ENCODE data around the gene KLHDC7B. TPM values are rescaled to one million over a fixed set of nuclear protein-coding genes. Genes with fewer than 3 reads are reported as not detected.
"Not testable (repeated sequence)": the region's sequence is repeated elsewhere in the genome, so short reads cannot be mapped to it uniquely, and the experiment has no call there.

The KLHDC7B gene
- total RNA-seq, 4 donors from 2014 or later, result 0.90 TPM; not detected in 3

DNA sequence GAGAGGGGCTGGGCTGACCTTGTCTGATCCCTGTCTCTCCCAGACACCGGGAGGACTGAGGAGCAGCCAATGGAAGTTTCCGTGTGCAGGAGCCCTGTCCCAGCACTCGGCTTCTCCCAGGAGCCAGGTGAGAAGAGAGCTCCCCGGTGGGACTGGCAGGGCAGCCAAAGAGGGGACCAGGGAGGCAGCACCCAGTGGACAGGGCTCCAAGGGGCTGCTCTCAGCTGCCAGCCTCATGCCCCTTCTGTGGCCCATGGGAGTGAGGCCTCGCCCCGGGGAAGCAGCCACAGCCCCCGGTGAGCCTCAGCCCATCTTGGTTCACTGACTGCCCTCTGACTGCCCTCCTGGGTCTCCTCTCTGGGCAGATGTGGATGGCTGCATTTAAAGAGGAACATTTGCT lies 27.1 kb upstream of the KLHDC7B start:
- H3K4me1 ChIP-seq, result peaks cover 0 to under 1% (median 0%) of the 10 kb centered on the region in 4 donors
- no peak for TF ChIP-seq EP300 (IDR thresholded peaks at IDR 0.05)
- no peak for TF ChIP-seq CTCF (IDR thresholded peaks at IDR 0.05)
- no peak for TF ChIP-seq POLR2A (IDR thresholded peaks at IDR 0.05)
- peaks cover 0 to 90% (median 52%) of the 10 kb centered on the region in 3 donors for H3K36me3 ChIP-seq
- H3K27ac ChIP-seq, result no peak overlapping the region
- H3K9me3 ChIP-seq, result no peaks in the 10 kb centered on the region
- no peak for DNase-seq (ENCODE audit: low spot score in 2 of 2)
- H3K4me3 ChIP-seq, result no peak overlapping the region
- 83 to 93% methylated on average over 7 of the region's 7 CpGs for WGBS, 2 donors
- no peaks in the 10 kb centered on the region for H3K27me3 ChIP-seq

- Histone ChIP-seq H3K4me1 (peaks cover 0 to 6% (median 4%) of the 10 kb centered on the region in 4 donors), H3K27me3 (no peaks in the 10 kb centered on the region), H3K9me3 (no peaks in the 10 kb centered on the region), H3K4me3 (no peak overlapping the region), H3K27ac (no peak overlapping the region), H3K36me3 (peaks cover 0 to 95% (median 54%) of the 10 kb centered on the region in 3 donors)
- 89 to 95% methylated on average over 4 to 8 of the region's 8 CpGs for WGBS, 2 donors
- DNase-seq (ENCODE audit: low spot score in 2 of 2), result no peak
- TF ChIP-seq CTCF (IDR thresholded peaks at IDR 0.05), result no peak
- no peak for TF ChIP-seq POLR2A (IDR thresholded peaks at IDR 0.05)
- TF ChIP-seq EP300 (IDR thresholded peaks at IDR 0.05), result no peak
These were observed 26.5 kb upstream of the KLHDC7B start for GRCh38 chr22:50519151-50519550.

DNA sequence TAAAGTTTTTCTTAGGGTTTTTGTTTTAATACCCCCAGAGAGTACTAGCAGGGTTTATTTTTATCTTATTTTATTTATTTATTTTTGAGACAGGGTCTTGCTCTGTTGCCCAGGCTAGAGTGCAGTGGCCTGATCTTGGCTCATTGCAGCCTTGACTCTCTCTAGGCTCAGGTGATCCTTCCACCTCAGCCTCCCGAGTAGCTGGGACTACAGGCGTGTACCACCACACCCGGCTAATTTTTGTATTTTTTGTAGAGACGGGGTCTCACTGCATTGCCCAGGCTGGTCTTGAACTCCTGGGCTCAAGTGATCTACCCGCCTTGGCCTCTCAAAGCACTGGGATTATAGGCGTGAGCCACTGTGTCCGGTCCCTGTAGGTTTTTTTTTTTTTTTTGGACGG lies 25.5 kb upstream of the KLHDC7B start:
- Histone ChIP-seq H3K4me1 (peaks cover 0 to 16% (median 10%) of the 10 kb centered on the region in 4 donors), H3K36me3 (peaks cover 0 to 87% (median 54%) of the 10 kb centered on the region in 3 donors)
- not testable (repeated sequence) for H3K4me3 ChIP-seq; H3K27ac ChIP-seq; DNase-seq (ENCODE audit: low spot score in 2 of 2); H3K27me3 ChIP-seq; H3K9me3 ChIP-seq
- WGBS, 2 donors, result 98 to 100% methylated on average over 8 of the region's 8 CpGs

- Histone ChIP-seq H3K27me3 (no peaks in the 10 kb centered on the region), H3K27ac (no peak overlapping the region), H3K4me3 (no peak overlapping the region), H3K9me3 (no peaks in the 10 kb centered on the region), H3K36me3 (peaks cover 0 to 82% (median 54%) of the 10 kb centered on the region in 3 donors), H3K4me1 (peaks cover 0 to 16% (median 10%) of the 10 kb centered on the region in 4 donors)
- no peak for DNase-seq (ENCODE audit: low spot score in 2 of 2)
- TF ChIP-seq POLR2A (IDR thresholded peaks at IDR 0.05) (no peak), CTCF (IDR thresholded peaks at IDR 0.05) (no peak), EP300 (IDR thresholded peaks at IDR 0.05) (no peak)
- 90 to 95% methylated on average over 13 of the region's 13 CpGs for WGBS, 2 donors
These were observed 24.8 kb upstream of the KLHDC7B start for GRCh38 chr22:50520826-50521453.

DNA sequence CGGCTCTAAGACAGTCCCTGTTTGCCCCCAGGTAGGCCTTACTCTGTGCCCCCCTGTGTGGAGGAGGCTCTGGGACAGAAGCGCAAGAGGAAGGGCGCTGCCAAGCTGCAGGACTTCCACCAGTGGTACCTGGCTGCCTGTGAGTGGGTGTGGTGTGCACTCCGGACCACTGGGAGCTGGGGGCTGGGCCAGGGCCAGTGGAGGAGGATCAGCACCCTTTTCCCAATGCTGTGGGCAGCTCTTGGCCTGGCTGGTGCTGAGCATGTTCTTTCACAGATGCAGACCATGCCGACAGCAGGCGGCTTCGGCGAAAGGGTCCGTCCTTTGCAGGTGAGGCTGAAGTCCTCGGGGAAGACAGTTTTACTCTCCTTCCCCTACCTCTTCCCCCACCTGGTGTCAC lies 24.0 kb upstream of the KLHDC7B start:
- peaks cover 0 to 23% (median 15%) of the 10 kb centered on the region in 4 donors for H3K4me1 ChIP-seq
- 97% methylated on average over 9 to 10 of the region's 10 CpGs for WGBS, 2 donors
- H3K27ac ChIP-seq, result no peak overlapping the region
- DNase-seq (ENCODE audit: low spot score in 2 of 2), result no peak
- no peak for TF ChIP-seq POLR2A (IDR thresholded peaks at IDR 0.05)
- TF ChIP-seq EP300 (IDR thresholded peaks at IDR 0.05), result no peak
- TF ChIP-seq CTCF (IDR thresholded peaks at IDR 0.05), result no peak
- H3K4me3 ChIP-seq, result no peak overlapping the region
- H3K9me3 ChIP-seq, result no peaks in the 10 kb centered on the region
- H3K36me3 ChIP-seq, result peaks cover 0 to 75% (median 49%) of the 10 kb centered on the region in 3 donors
- no peaks in the 10 kb centered on the region for H3K27me3 ChIP-seq

Data from tibial nerve (tissue), 4 donors.